ENCODE measurements around the gene UNC5C. TPM values are rescaled to one million over a fixed set of nuclear protein-coding genes. Genes with fewer than 3 reads are reported as not detected.

The UNC5C gene
- total and polyA plus RNA-seq, 2 donors (not counting 1 experiment from before 2014, with no cell fraction given), result 2.0 to 11.6 TPM

DNA sequence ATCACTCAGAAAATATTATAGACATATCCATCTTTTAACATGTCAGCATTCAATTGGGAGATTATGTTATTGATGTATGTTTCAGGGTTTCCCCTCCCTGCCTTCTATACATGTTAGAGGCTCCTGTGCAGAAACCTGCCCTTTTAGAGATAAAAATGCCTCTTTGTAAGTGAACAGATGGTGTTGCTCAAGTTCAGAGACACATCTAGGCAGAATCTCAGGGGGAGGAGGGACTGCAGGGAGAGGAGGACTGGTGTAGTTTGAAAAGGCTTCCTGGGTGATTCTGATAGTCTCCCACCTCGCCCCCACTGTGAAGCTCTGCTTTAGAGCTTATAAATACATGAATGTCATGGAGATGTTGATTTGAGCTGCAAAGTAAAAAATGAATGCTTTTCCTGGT, 12.0 kb upstream of the UNC5C start:
- H4K20me1 ChIP-seq (ENCODE audit: control insufficient read depth, extremely low read depth, insufficient read depth, low read length), result no peaks in the 10 kb centered on the region
- no peak overlapping the region for H2AFZ ChIP-seq (ENCODE audit: low read length)
- no peaks in the 10 kb centered on the region for H3K4me1 ChIP-seq (ENCODE audit: control insufficient read depth, extremely low read depth, insufficient read depth, low read length)
- no peak overlapping the region for H3K27ac ChIP-seq (ENCODE audit: insufficient read depth, low read length)
- no peaks in the 10 kb centered on the region for H3K27me3 ChIP-seq (ENCODE audit: control insufficient read depth, insufficient read depth, low read length)
- no peaks in the 10 kb centered on the region for H3K36me3 ChIP-seq (ENCODE audit: control insufficient read depth, insufficient read depth, low read length)
- no peak overlapping the region for H3K4me3 ChIP-seq (replicated peaks in 1 of 4; ENCODE audit: control extremely low read depth in 1 of 4, insufficient read depth in 1 of 4, low read depth in 3 of 4, low read length in 4 of 4)
- no peaks in the 10 kb centered on the region for H3K79me2 ChIP-seq (ENCODE audit: control insufficient read depth, insufficient read depth, low read length)
- no peak for DNase-seq (ENCODE audit: low read depth in 2 of 2)
- H3K9me3 ChIP-seq (ENCODE audit: control insufficient read depth, insufficient read depth, low read depth, low read length), result no peaks in the 10 kb centered on the region
- no peak overlapping the region for H3K4me2 ChIP-seq (ENCODE audit: extremely low read depth, insufficient read depth, low read length)
- H3K9ac ChIP-seq (ENCODE audit: insufficient read depth, low read length), result no peak overlapping the region
- TF ChIP-seq, protein P1, sequence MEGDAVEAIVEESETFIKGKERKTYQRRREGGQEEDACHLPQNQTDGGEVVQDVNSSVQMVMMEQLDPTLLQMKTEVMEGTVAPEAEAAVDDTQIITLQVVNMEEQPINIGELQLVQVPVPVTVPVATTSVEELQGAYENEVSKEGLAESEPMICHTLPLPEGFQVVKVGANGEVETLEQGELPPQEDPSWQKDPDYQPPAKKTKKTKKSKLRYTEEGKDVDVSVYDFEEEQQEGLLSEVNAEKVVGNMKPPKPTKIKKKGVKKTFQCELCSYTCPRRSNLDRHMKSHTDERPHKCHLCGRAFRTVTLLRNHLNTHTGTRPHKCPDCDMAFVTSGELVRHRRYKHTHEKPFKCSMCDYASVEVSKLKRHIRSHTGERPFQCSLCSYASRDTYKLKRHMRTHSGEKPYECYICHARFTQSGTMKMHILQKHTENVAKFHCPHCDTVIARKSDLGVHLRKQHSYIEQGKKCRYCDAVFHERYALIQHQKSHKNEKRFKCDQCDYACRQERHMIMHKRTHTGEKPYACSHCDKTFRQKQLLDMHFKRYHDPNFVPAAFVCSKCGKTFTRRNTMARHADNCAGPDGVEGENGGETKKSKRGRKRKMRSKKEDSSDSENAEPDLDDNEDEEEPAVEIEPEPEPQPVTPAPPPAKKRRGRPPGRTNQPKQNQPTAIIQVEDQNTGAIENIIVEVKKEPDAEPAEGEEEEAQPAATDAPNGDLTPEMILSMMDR (conservative IDR thresholded peaks at IDR 0.05 in 1 of 2, IDR thresholded peaks at IDR 0.05 in 1 of 2; ENCODE audit: low read depth in 1 of 2, low read length in 2 of 2), result no peak
- no peak for TF ChIP-seq EZH2 (IDR thresholded peaks at IDR 0.05; ENCODE audit: low read length, missing control alignments)

DNA sequence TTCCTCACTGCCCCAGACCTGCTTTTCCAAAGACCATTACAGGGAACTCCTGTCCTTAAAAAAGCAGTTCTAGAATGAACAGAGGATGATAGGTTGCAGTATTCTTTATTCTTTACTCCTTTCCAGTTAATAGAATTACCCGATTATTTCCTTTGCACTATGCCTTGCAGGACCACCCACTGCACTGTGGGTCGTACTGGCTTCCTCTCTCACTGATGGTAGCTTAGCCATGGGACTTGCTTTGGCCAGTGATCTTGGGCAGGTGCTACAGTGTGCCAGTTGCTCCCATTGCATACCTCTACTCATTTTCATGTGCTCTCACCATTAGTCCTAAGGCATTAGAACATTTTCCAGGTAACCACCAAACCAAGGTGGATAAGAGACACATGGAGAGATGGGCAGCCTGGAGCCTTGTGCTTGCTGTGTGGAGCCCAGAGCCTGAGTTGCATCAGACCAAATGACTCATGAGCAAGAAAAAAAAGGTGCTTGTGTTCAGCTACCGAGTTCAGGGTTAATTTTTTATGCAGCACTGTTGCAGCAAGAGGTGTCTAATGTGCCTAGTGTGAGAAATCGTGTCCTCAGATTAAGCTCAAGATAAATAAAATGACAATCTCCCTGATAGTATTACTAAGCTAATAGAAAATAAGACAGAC, 7.6 kb upstream of the UNC5C start:
- no peak overlapping the region for H3K27ac ChIP-seq (ENCODE audit: insufficient read depth, low read length)
- H4K20me1 ChIP-seq (ENCODE audit: control insufficient read depth, extremely low read depth, insufficient read depth, low read length), result no peaks in the 10 kb centered on the region
- no peaks in the 10 kb centered on the region for H3K27me3 ChIP-seq (ENCODE audit: control insufficient read depth, insufficient read depth, low read length)
- H3K9ac ChIP-seq (ENCODE audit: insufficient read depth, low read length), result no peak overlapping the region
- H3K4me3 ChIP-seq (replicated peaks in 1 of 4; ENCODE audit: control extremely low read depth in 1 of 4, insufficient read depth in 1 of 4, low read depth in 3 of 4, low read length in 4 of 4), result no peak overlapping the region
- H3K79me2 ChIP-seq (ENCODE audit: control insufficient read depth, insufficient read depth, low read length), result no peaks in the 10 kb centered on the region
- no peaks in the 10 kb centered on the region for H3K4me1 ChIP-seq (ENCODE audit: control insufficient read depth, extremely low read depth, insufficient read depth, low read length)
- peak; percentile 36 to 69 for DNase-seq (ENCODE audit: low read depth in 2 of 2)
- no peak overlapping the region for H3K4me2 ChIP-seq (ENCODE audit: extremely low read depth, insufficient read depth, low read length)
- no peak overlapping the region for H2AFZ ChIP-seq (ENCODE audit: low read length)
- H3K36me3 ChIP-seq (ENCODE audit: control insufficient read depth, insufficient read depth, low read length), result no peaks in the 10 kb centered on the region
- H3K9me3 ChIP-seq (ENCODE audit: control insufficient read depth, insufficient read depth, low read depth, low read length), result no peaks in the 10 kb centered on the region
- no peak for TF ChIP-seq EZH2 (IDR thresholded peaks at IDR 0.05; ENCODE audit: low read length, missing control alignments)
- TF ChIP-seq, protein P1 (conservative IDR thresholded peaks at IDR 0.05 in 1 of 2, IDR thresholded peaks at IDR 0.05 in 1 of 2; ENCODE audit: low read depth in 1 of 2, low read length in 2 of 2), result no peak

DNA sequence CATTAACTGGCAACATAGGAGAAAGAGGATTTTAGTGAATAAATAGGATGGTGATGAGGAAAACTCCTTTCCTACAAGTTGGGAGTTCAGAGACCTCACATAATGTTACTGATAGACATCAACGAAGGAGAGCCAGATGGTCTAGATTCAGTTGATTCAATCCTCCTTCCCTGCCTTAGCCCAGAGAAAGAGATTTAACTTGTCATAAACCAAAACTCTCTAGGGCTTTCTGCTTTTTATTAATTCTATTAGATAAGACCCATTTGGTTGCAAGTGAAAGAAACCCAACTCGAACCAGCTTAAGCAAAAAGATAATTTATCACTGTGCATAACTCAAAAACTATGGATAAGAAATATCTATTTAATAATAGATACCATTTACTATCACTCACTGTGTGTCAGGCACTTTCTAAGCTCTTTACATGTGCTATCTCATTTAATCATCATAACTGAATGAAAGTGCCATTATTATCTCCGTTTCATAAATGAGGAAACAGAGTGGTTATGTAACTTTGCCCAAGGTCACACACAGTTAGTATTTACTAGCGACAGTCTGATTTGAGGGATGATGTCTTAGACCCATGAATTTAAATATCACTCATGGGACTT, 4.3 kb upstream of the UNC5C start:
- Histone ChIP-seq H3K9me3 (ENCODE audit: control insufficient read depth, insufficient read depth, low read depth, low read length) (no peaks in the 10 kb centered on the region), H3K36me3 (ENCODE audit: control insufficient read depth, insufficient read depth, low read length) (no peaks in the 10 kb centered on the region), H3K4me2 (ENCODE audit: extremely low read depth, insufficient read depth, low read length) (no peak overlapping the region), H3K4me1 (ENCODE audit: control insufficient read depth, extremely low read depth, insufficient read depth, low read length) (no peaks in the 10 kb centered on the region), H2AFZ (ENCODE audit: low read length) (no peak overlapping the region), H3K27ac (ENCODE audit: insufficient read depth, low read length) (no peak overlapping the region), H3K27me3 (ENCODE audit: control insufficient read depth, insufficient read depth, low read length) (peaks cover 2% of the 10 kb centered on the region), H3K79me2 (ENCODE audit: control insufficient read depth, insufficient read depth, low read length) (peaks cover 5% of the 10 kb centered on the region), H4K20me1 (ENCODE audit: control insufficient read depth, extremely low read depth, insufficient read depth, low read length) (no peaks in the 10 kb centered on the region), H3K9ac (ENCODE audit: insufficient read depth, low read length) (no peak overlapping the region), H3K4me3 (replicated peaks in 1 of 4; ENCODE audit: control extremely low read depth in 1 of 4, insufficient read depth in 1 of 4, low read depth in 3 of 4, low read length in 4 of 4) (no peak overlapping the region)
- TF ChIP-seq, protein P1 (conservative IDR thresholded peaks at IDR 0.05 in 1 of 2, IDR thresholded peaks at IDR 0.05 in 1 of 2; ENCODE audit: low read depth in 1 of 2, low read length in 2 of 2), result no peak
- no peak for TF ChIP-seq EZH2 (IDR thresholded peaks at IDR 0.05; ENCODE audit: low read length, missing control alignments)
- no peak for DNase-seq (ENCODE audit: low read depth in 2 of 2)

Measured in fibroblast of lung (primary cell).